CD14-positive monocyte (primary cell): ENCODE data around the gene FBXO31. TPM values are rescaled to one million over a fixed set of nuclear protein-coding genes. Genes with fewer than 3 reads are reported as not detected.

Experiments
- DNase-seq, 3 donors: peaks; one replicate each; pipeline ENCODE4 v3.0.0-alpha.2; 2011 to 2022
- H2AFZ ChIP-seq: 2 replicates; pipeline ENCODE4 v1.6.0; 2012; ENCODE audit warnings: mild to moderate bottlenecking, low read depth, low read length, inconsistent platforms; ENCODE audit not compliant: insufficient read depth, poor library complexity, severe bottlenecking
- H3K27ac ChIP-seq, 2 donors: 1 replicate in 1 of 2; 2 replicates in 1 of 2; pipeline ENCODE4 v1.5.1; 2012 to 2013; ENCODE audit warnings: low read length in 2 of 2, control low read depth in 1 of 2, inconsistent platforms in 1 of 2, low read depth in 1 of 2, mild to moderate bottlenecking in 1 of 2
- H3K27me3 ChIP-seq, 2 donors: one replicate each; pipeline versions ENCODE4 v1.6.0 to v1.6.1; 2011 to 2013; ENCODE audit warnings: low read length in 2 of 2; ENCODE audit not compliant: control insufficient read depth in 2 of 2, insufficient read depth in 2 of 2
- H3K36me3 ChIP-seq, 2 donors: replicated peaks in 1 of 2; 1 replicate in 1 of 2; 2 replicates in 1 of 2; pipeline versions ENCODE4 v1.5.1 to v1.6.1; 2012 to 2013; ENCODE audit warnings: low read length in 2 of 2, control low read depth in 1 of 2, inconsistent platforms in 1 of 2, mild to moderate bottlenecking in 1 of 2; ENCODE audit not compliant: insufficient read depth in 2 of 2, control insufficient read depth in 1 of 2
- H3K4me1 ChIP-seq, 2 donors: 1 replicate in 1 of 2; 2 replicates in 1 of 2; pipeline versions ENCODE4 v1.5.1 to v1.6.1; 2012 to 2013; ENCODE audit warnings: low read length in 2 of 2, control low read depth in 1 of 2, inconsistent platforms in 1 of 2, mild to moderate bottlenecking in 1 of 2, moderate library complexity in 1 of 2; ENCODE audit not compliant: insufficient read depth in 2 of 2, control insufficient read depth in 1 of 2
- H3K4me2 ChIP-seq: replicated peaks from 2 replicates; pipeline ENCODE3; 2012; ENCODE audit warnings: low read length, moderate library complexity, mild to moderate bottlenecking; ENCODE audit not compliant: poor library complexity, severe bottlenecking; ENCODE audit errors: extremely low read depth
- H3K4me3 ChIP-seq, 3 experiments: fragments of 200-600 bp in 1 of 3; sonication (generic) in 1 of 3; replicated peaks in 1 of 3; 1 replicate in 2 of 3; 2 replicates in 1 of 3; pipeline ENCODE4 v1.5.1; 2011 to 2013; ENCODE audit warnings: low read length in 3 of 3, mild to moderate bottlenecking in 3 of 3, control low read depth in 2 of 3, low read depth in 2 of 3, inconsistent platforms in 1 of 3, moderate library complexity in 1 of 3
- H3K79me2 ChIP-seq: 2 replicates; pipeline ENCODE4 v1.6.0; 2012; ENCODE audit warnings: mild to moderate bottlenecking, control low read depth, inconsistent platforms, low read length, moderate library complexity; ENCODE audit not compliant: insufficient read depth
- H3K9ac ChIP-seq: 2 replicates; pipeline ENCODE4 v1.6.0; 2017; ENCODE audit warnings: low read length, mild to moderate bottlenecking; ENCODE audit not compliant: insufficient read depth, poor library complexity, severe bottlenecking
- H3K9me3 ChIP-seq, 2 donors: replicated peaks in 1 of 2; 1 replicate in 1 of 2; 2 replicates in 1 of 2; pipeline versions ENCODE4 v1.5.1 to v1.6.1; 2012 to 2013; ENCODE audit warnings: low read length in 2 of 2, control low read depth in 1 of 2; ENCODE audit not compliant: control insufficient read depth in 1 of 2, insufficient read depth in 1 of 2
- H4K20me1 ChIP-seq: 2 replicates; pipeline ENCODE4 v1.6.0; 2012; ENCODE audit warnings: mild to moderate bottlenecking, low read length, control low read depth, moderate library complexity; ENCODE audit not compliant: insufficient read depth
- H3K27ac Mint-ChIP-seq, 7 donors: one replicate each; pipeline ENCODE4 v1.8.0; 2020; ENCODE audit warnings: mild to moderate bottlenecking in 7 of 7, mixed read lengths in 7 of 7, moderate library complexity in 6 of 7, inconsistent platforms in 2 of 7
- H3K27me3 Mint-ChIP-seq, 3 donors: one replicate each; pipeline ENCODE4 v1.8.0; 2021 to 2022; ENCODE audit warnings: low read depth in 3 of 3, mild to moderate bottlenecking in 3 of 3, mixed read lengths in 3 of 3, moderate library complexity in 3 of 3, inconsistent platforms in 1 of 3
- H3K36me3 Mint-ChIP-seq, 2 donors: one replicate each; pipeline ENCODE4 v1.8.0; 2020; ENCODE audit warnings: mixed read lengths in 2 of 2, inconsistent platforms in 1 of 2, mild to moderate bottlenecking in 1 of 2
- H3K4me1 Mint-ChIP-seq: one replicate; pipeline ENCODE4 v1.8.0; 2020; ENCODE audit warnings: mild to moderate bottlenecking, mixed read lengths
- H3K4me3 Mint-ChIP-seq, 2 donors: one replicate each; pipeline ENCODE4 v1.8.0; 2020; ENCODE audit warnings: mild to moderate bottlenecking in 2 of 2, mixed read lengths in 2 of 2, moderate library complexity in 1 of 2
- H3K9me3 Mint-ChIP-seq, 7 donors: one replicate each; pipeline ENCODE4 v1.8.0; 2020 to 2022; ENCODE audit warnings: mixed read lengths in 7 of 7, mild to moderate bottlenecking in 6 of 7, moderate library complexity in 6 of 7, inconsistent platforms in 2 of 7
- CTCF ChIP-seq: fragments of 200-600 bp; IDR thresholded peaks from one replicate; pipeline ENCODE4 v1.8.0; 2022; ENCODE audit warnings: antibody characterized with exemption, mild to moderate bottlenecking
- WGBS: methylation state at CpG from one replicate; pipeline ENCODE4 v1.1.5; 2013; ENCODE audit warnings: missing lambda C conversion rate; ENCODE audit not compliant: insufficient coverage; 5-methylcytosine and 5-hydroxymethylcytosine counted together
- intact Hi-C, 2 donors: fragments of 100-400 bp; cut with micrococcal nuclease; formaldehyde crosslinking; loops; one replicate each; pipeline versions ENCODE4 v1.15.0 to v1.15.1; 2023
- polyA plus RNA-seq, 3 donors: library from polyadenylated mRNA; depleted of rRNA in 1 of 3; unstranded in 2 of 3; stranded (reverse) in 1 of 3; fragments of 300-500 nt in 2 of 3; fragments of >200 nt in 1 of 3; fragmentation: Illumina TruSeq in 2 of 3; gene quantifications; 1 replicate in 2 of 3; 2 replicates in 1 of 3; pipeline ENCODE4 v1.2.3, GENCODE V29; 2012 to 2021

FBXO31 gene
- polyA plus RNA-seq, 3 donors = 2.0 to 5.6 (median 3.3) TPM

GRCh38 chr16:87333581-87334331 is 49.8 kb downstream of the FBXO31 start:
- Histone ChIP-seq H3K9ac (no peak overlapping the region), H3K27me3 (peaks cover 0 to 4% of the 10 kb centered on the region in 2 donors), H3K27ac (no peak overlapping the region), H3K36me3 (peaks cover 4 to 22% of the 10 kb centered on the region in 2 donors), H3K9me3 (no peaks in the 10 kb centered on the region), H3K4me2 (no peak overlapping the region), H2AFZ (no peak overlapping the region), H3K4me3 (no peak overlapping the region), H3K79me2 (no peaks in the 10 kb centered on the region), H3K4me1 (peaks cover 0 to 4% of the 10 kb centered on the region in 2 donors), H4K20me1 (no peaks in the 10 kb centered on the region)
- H3K4me1 Mint-ChIP-seq = peaks cover 9% of the 10 kb centered on the region
- peaks cover 9 to 19% (median 11%) of the 10 kb centered on the region in 3 donors for H3K27me3 Mint-ChIP-seq
- H3K27ac Mint-ChIP-seq = peak overlapping the region in 1 of 7 donors; percentile 54
- WGBS = 96% methylated on average over 38 of the region's 41 CpGs
- peaks cover 0 to 2% (median 0%) of the 10 kb centered on the region in 7 donors for H3K9me3 Mint-ChIP-seq
- H3K36me3 Mint-ChIP-seq = peaks cover 44 to 45% of the 10 kb centered on the region in 2 donors
- no peak for DNase-seq
- no peak overlapping the region for H3K4me3 Mint-ChIP-seq
- TF ChIP-seq CTCF = no peak
- intact Hi-C loops = no loop called here

- WGBS = 95% methylated on average over 10 of the region's 15 CpGs
- Mint-ChIP-seq H3K4me3 (no peak overlapping the region), H3K36me3 (peaks cover 41 to 42% of the 10 kb centered on the region in 2 donors), H3K27me3 (peaks cover 10 to 16% (median 10%) of the 10 kb centered on the region in 3 donors), H3K9me3 (no peaks in the 10 kb centered on the region), H3K27ac (no peak overlapping the region), H3K4me1 (peaks cover 9% of the 10 kb centered on the region)
- intact Hi-C loops = no loop called here
- Histone ChIP-seq H3K27ac (no peak overlapping the region), H3K4me3 (no peak overlapping the region), H3K4me2 (no peak overlapping the region), H4K20me1 (no peaks in the 10 kb centered on the region), H3K4me1 (peaks cover 0 to 4% of the 10 kb centered on the region in 2 donors), H2AFZ (no peak overlapping the region), H3K79me2 (no peaks in the 10 kb centered on the region), H3K9ac (no peak overlapping the region), H3K9me3 (no peaks in the 10 kb centered on the region), H3K36me3 (peaks cover 4 to 23% of the 10 kb centered on the region in 2 donors), H3K27me3 (peaks cover 0 to 4% of the 10 kb centered on the region in 2 donors)
- DNase-seq = no peak
- TF ChIP-seq CTCF = no peak
Measured at GRCh38 chr16:87333101-87333500, 50.5 kb downstream of the FBXO31 start.
